ENCODE measurements around the gene USP47. TPM values are rescaled to one million over a fixed set of nuclear protein-coding genes. Genes with fewer than 3 reads are reported as not detected.

Gene USP47
- total RNA-seq, 1 donor, result 72.7 TPM

DNA sequence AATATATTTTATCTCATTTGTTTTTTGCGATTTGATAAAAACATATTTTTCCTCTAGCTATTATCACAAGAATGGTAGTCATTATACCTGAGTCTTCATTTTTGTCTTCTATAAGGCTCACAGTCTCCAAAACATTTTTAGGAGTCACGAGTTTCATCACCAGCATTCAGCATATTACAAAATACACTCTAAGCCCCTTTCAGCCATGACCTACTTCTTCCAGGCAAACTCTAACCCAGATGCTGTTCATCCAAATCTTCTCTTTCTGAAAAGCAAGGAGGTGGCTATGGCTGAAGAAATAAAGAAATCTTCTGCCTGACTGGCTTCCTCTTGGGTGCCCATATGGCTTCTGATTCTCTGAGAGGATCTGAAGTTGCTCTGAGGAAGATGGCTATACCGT, 35.7 kb upstream of the USP47 start:
- no peak overlapping the region for H3K27ac ChIP-seq (ENCODE audit: low read depth, low read length)
- no peaks in the 10 kb centered on the region for H4K20me1 ChIP-seq (ENCODE audit: insufficient read depth, low read length)
- no peaks in the 10 kb centered on the region for H3K36me3 ChIP-seq (ENCODE audit: insufficient read depth, low read length)
- no peak overlapping the region for H2AFZ ChIP-seq (ENCODE audit: low read length)
- H3K27me3 ChIP-seq (ENCODE audit: insufficient read depth, low read length), result no peaks in the 10 kb centered on the region
- H3K4me2 ChIP-seq (ENCODE audit: insufficient read depth, low read length), result no peak overlapping the region
- H3K79me2 ChIP-seq (ENCODE audit: insufficient read depth, low read length), result no peaks in the 10 kb centered on the region
- TF ChIP-seq, protein P1, sequence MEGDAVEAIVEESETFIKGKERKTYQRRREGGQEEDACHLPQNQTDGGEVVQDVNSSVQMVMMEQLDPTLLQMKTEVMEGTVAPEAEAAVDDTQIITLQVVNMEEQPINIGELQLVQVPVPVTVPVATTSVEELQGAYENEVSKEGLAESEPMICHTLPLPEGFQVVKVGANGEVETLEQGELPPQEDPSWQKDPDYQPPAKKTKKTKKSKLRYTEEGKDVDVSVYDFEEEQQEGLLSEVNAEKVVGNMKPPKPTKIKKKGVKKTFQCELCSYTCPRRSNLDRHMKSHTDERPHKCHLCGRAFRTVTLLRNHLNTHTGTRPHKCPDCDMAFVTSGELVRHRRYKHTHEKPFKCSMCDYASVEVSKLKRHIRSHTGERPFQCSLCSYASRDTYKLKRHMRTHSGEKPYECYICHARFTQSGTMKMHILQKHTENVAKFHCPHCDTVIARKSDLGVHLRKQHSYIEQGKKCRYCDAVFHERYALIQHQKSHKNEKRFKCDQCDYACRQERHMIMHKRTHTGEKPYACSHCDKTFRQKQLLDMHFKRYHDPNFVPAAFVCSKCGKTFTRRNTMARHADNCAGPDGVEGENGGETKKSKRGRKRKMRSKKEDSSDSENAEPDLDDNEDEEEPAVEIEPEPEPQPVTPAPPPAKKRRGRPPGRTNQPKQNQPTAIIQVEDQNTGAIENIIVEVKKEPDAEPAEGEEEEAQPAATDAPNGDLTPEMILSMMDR (IDR thresholded peaks at IDR 0.05; ENCODE audit: extremely low read depth, low read depth, low read length), result no peak
- DNase-seq (ENCODE audit: insufficient read length, low spot score, missing footprints), result no peak
- no peak overlapping the region for H3K4me3 ChIP-seq (ENCODE audit: insufficient read depth, low read length)
- peaks cover 11% of the 10 kb centered on the region for H3K4me1 ChIP-seq (ENCODE audit: insufficient read depth, low read length)
- no peaks in the 10 kb centered on the region for H3K9me3 ChIP-seq (ENCODE audit: low read depth, low read length)

DNA sequence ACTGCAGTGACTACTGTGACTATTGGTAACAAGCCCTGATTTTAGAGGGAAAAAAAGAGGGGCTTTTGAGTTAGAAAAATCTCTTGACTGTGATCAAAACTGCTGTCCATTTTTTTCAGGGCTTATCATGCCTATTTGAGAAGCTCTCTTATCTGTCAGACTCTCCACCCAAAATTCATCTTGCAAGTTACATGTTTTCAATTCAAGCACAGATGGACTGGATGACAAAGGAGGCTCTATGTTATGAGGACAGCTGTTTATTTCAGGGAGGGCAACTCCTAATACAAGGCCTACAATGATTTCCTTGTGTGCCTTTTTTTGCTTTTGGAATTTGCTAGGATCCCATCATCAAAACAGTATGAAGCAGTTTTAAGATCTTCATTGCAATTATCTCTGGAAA, 35.2 kb upstream of the USP47 start:
- Histone ChIP-seq H2AFZ (ENCODE audit: low read length) (no peak overlapping the region), H3K4me1 (ENCODE audit: insufficient read depth, low read length) (peaks cover 11% of the 10 kb centered on the region), H3K4me3 (ENCODE audit: insufficient read depth, low read length) (no peak overlapping the region), H4K20me1 (ENCODE audit: insufficient read depth, low read length) (no peaks in the 10 kb centered on the region), H3K27me3 (ENCODE audit: insufficient read depth, low read length) (no peaks in the 10 kb centered on the region), H3K27ac (ENCODE audit: low read depth, low read length) (no peak overlapping the region), H3K36me3 (ENCODE audit: insufficient read depth, low read length) (no peaks in the 10 kb centered on the region), H3K9me3 (ENCODE audit: low read depth, low read length) (no peaks in the 10 kb centered on the region), H3K79me2 (ENCODE audit: insufficient read depth, low read length) (no peaks in the 10 kb centered on the region), H3K4me2 (ENCODE audit: insufficient read depth, low read length) (no peak overlapping the region)
- DNase-seq (ENCODE audit: insufficient read length, low spot score, missing footprints), result no peak
- TF ChIP-seq, protein P1 (IDR thresholded peaks at IDR 0.05; ENCODE audit: extremely low read depth, low read depth, low read length), result no peak

DNA sequence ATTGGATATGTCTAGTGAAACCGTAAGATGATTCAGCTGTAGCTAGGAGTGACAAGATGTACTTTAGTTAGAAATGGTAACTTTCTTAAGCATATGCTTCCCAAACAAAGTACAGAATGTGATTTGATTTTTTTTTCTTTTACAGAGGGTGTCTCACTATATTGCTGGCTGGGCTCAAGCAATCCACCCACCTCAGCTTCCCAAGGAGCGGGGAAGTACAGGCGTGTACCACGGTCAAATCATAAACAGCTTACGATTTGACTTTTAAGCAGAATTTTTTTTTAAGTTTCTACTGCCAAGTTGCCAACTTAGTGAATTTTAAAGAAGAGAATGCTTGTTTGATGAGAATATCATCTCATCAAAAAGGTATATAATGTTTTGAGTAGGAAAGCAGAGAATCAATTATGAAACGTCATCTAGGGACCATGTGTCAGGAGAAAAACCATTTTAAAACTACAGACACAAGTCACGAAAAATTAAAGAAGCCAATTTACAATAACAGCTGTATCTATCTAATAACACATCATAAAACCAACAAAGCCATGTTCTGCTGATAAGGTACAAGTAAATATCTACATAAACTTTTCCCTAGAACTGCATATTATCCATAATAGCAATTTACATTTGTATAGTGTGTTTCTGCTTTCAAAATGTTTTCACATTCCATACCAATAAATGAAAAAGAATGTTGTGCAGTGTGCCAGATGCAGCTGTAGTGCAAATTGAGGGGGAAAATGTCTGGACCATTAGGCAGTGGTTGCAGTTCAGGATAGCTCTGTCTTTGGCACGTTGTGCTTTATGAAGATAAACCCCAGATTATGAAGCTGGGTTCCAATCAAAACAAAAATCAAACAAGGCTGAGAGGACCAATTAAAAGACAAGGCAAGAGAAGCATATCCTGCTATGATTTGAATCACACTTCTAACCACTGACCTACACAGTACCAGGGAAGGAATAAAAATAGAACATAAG, 33.7 kb upstream of the USP47 start:
- no peak overlapping the region for H3K27ac ChIP-seq (ENCODE audit: low read depth, low read length)
- TF ChIP-seq, protein P1 (IDR thresholded peaks at IDR 0.05; ENCODE audit: extremely low read depth, low read depth, low read length), result no peak
- no peaks in the 10 kb centered on the region for H3K27me3 ChIP-seq (ENCODE audit: insufficient read depth, low read length)
- no peak overlapping the region for H3K4me3 ChIP-seq (ENCODE audit: insufficient read depth, low read length)
- no peaks in the 10 kb centered on the region for H3K79me2 ChIP-seq (ENCODE audit: insufficient read depth, low read length)
- no peak overlapping the region for H3K4me2 ChIP-seq (ENCODE audit: insufficient read depth, low read length)
- H2AFZ ChIP-seq (ENCODE audit: low read length), result peak overlapping the region; percentile 19
- no peak for DNase-seq (ENCODE audit: insufficient read length, low spot score, missing footprints)
- H3K36me3 ChIP-seq (ENCODE audit: insufficient read depth, low read length), result no peaks in the 10 kb centered on the region
- H4K20me1 ChIP-seq (ENCODE audit: insufficient read depth, low read length), result no peaks in the 10 kb centered on the region
- no peaks in the 10 kb centered on the region for H3K9me3 ChIP-seq (ENCODE audit: low read depth, low read length)
- peaks cover 12% of the 10 kb centered on the region for H3K4me1 ChIP-seq (ENCODE audit: insufficient read depth, low read length)

DNA sequence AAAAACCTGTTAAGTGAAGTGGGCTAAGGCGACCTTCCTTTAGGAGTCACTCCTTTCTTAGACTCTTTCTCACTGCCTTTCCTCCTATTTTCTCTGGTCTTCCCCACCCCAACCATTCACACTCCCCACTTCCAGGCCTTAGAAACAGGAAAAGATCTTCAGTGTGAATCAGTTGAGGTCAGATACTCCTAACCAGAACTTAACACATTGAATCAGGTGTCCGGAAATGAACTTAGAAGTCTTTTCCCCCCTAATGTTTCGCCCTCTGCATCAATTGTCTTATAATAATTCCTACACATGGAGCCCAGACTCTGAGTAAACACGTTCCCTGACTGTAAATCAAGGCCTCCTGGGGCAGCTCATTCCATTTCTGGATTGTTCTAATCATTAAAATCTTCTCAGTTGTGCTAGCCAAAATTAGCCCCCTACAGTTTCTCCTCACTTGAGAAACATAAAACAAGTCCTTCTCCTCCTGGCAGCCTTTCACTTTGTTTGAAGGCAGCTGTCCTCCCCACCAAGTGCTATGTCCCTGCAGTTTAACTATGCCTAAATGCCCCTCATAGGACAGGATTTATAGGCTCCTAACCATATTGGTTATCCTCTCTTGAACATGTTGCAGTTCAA, 32.7 kb upstream of the USP47 start:
- Histone ChIP-seq H3K79me2 (ENCODE audit: insufficient read depth, low read length) (no peaks in the 10 kb centered on the region), H3K4me3 (ENCODE audit: insufficient read depth, low read length) (no peak overlapping the region), H3K4me2 (ENCODE audit: insufficient read depth, low read length) (no peak overlapping the region), H3K27ac (ENCODE audit: low read depth, low read length) (no peak overlapping the region), H3K9me3 (ENCODE audit: low read depth, low read length) (no peaks in the 10 kb centered on the region), H3K27me3 (ENCODE audit: insufficient read depth, low read length) (no peaks in the 10 kb centered on the region), H3K36me3 (ENCODE audit: insufficient read depth, low read length) (no peaks in the 10 kb centered on the region), H4K20me1 (ENCODE audit: insufficient read depth, low read length) (no peaks in the 10 kb centered on the region), H3K4me1 (ENCODE audit: insufficient read depth, low read length) (peaks cover 21% of the 10 kb centered on the region), H2AFZ (ENCODE audit: low read length) (peak overlapping the region; percentile 1)
- no peak for DNase-seq (ENCODE audit: insufficient read length, low spot score, missing footprints)
- TF ChIP-seq, protein P1 (IDR thresholded peaks at IDR 0.05; ENCODE audit: extremely low read depth, low read depth, low read length), result no peak
